NCI-H345 (cell line): Measurements from ENCODE around the gene HTR3B.
A peak's percentile ranks its signal among the peaks of the same experiment; 100 is the strongest.
"Not testable (repeated sequence)": the region's sequence is repeated elsewhere in the genome, so short reads cannot be mapped to it uniquely, and the experiment has no call there.

Experiments
- DNase-seq: peaks from one replicate; lab custom pipeline; 2025; lab: John Stamatoyannopoulos, UW

HTR3B gene

GRCh38 chr11:113885897-113886296 lies 18.7 kb upstream of the HTR3B start:
- DNase-seq = peak; percentile 16

DNA sequence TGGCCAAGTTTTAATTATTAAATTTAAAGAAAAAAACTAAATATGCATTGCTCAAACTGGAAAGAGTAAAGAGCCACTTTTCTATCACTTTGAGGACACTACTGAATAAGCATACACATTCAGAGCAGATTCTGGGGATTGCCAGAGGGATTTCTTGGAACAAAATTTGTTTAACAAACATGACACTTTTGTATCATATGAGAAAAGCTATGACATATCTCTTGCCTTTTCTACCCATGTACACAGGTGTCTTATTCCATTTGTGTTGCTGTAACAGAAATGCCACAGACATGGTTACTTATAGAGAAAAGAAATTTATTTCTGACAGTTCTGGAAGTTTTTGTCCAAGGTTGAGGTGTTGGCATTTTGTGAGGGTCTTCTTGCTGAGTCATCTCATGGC lies 15.7 kb upstream of the HTR3B start:
- DNase-seq = no peak

DNA sequence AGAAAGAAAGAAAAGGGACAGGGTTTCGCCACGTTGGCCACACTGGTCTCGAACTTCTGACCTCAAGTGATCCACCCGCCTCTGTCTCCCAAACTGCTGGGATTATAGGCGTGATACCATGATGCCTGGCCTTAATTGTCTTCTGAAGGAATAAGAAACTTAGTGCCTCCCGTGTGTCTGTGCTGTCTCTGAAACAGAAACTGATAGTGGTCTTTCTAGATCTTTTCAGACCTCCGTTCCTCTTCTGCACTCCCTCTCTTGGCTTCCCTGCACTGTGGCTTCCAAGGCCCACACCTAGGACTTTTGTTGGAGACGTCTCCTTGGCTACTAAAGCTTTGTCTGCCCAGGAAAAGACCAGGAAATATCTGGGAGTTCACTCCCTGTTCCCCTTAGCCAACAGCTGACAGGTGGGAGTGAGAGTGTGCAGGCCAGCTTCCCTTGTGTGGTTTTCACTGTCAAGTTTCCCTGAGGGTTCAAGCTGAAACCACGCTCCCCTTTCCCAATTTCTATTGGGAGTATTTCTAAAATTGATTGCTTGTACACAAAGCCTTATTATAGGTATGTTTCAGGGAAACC lies 10.1 kb upstream of the HTR3B start:
- no peak for DNase-seq

GRCh38 chr11:113895367-113896155 lies 9.0 kb upstream of the HTR3B start:
- DNase-seq = peak; percentile 48

DNA sequence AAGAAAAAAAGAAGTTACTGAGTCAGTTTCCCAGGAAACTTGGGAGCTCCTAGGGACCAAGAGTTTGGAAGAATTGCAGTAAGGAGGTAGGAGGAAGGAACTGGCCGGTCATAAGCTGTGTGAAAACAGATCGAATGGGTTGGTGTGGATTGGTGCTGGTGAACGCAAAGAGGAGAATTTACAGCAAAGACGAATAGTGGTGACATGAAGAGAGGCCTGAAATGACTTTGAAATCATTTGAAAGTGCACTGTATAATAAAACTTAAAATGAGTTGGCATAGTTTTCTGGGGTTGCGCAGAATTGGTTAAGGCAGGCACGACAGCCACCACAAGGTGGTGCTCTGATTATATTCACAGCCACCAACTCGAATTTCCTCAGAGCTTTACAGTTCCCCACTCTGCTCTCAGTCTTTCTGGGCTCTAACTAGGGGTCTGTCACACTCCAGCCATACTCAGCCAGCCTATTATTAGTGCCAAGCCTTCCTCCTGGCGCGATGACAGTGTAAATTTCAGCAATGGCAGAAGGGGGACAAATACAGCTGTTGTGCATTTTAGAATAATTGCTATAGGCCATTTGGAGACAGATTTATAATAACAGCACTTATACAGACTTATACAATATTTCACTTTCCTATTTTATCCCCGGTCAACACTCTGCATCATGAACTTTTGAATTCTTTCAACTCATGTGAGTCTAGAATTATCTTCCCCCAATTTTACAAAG lies 8.3 kb upstream of the HTR3B start:
- peak; percentile 35 for DNase-seq

GRCh38 chr11:113901141-113901540 lies 3.5 kb upstream of the HTR3B start:
- no peak for DNase-seq

DNA sequence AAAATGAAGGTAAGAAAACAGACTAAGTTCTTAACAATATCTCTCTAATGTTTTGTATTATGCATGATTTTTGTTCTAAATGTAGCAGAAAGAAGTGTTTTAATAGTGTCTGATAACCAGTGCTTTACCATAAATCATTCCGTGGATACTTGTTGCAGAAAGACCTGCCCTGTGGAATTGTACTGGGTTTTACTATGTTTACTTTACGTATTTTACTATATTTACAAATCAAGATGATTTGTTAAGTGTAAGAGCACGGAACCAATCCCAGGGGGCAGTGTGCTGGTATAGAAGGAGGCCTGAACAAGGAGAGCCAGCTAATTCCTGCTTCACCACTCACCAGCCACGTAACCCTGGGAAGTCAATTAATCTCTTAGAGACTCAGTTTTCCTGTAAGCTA lies 1.4 kb downstream of the HTR3B start:
- peak; percentile 15 for DNase-seq

- DNase-seq = no peak
Observed at GRCh38 chr11:113906516-113906915, 1.9 kb downstream of the HTR3B start.

GRCh38 chr11:113907152-113907551 lies 2.6 kb downstream of the HTR3B start:
- DNase-seq = no peak

- DNase-seq = no peak
Observed at GRCh38 chr11:113907681-113908080, 3.1 kb downstream of the HTR3B start.

- DNase-seq = no peak
Observed at GRCh38 chr11:113908098-113908497, 3.5 kb downstream of the HTR3B start.

DNA sequence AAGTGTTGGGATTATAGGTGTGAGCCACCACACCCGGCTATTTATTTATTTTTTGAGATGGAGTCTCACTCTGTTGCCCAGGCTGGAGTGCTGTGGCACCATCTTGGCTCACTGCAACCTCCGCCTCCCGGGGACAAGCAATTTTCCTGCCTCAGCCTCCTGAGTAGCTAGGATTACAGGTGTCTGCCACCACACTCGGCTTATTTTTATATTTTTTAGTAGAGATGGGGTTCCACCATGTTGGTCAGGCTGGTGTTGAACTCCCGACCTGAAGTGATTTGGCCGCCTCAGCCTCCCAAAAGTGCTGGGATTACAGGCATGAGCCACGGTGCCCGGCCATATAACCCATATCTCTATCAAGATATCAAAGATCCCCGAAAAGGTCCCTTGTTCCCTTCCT lies 6.9 kb downstream of the HTR3B start:
- DNase-seq = not testable (repeated sequence)

DNA sequence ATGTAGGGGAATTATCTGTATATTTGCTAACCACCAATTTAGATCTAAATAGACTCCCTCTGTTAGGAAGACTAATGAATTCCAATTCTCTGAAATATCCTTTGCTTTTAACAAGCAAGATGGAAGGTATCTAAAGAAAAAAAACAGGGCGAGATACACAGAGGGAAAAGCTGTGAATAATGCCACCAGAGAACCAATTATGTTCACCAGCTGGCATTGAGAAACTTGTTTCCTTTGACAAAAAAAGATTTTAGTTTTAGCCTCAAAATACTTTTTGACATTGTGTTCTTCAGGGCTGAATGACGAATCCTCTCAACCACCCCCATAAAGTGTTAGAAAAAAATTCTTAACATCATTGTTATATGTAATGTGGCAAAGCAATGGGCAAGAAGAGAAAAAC lies 19.0 kb downstream of the HTR3B start:
- no peak for DNase-seq

DNA sequence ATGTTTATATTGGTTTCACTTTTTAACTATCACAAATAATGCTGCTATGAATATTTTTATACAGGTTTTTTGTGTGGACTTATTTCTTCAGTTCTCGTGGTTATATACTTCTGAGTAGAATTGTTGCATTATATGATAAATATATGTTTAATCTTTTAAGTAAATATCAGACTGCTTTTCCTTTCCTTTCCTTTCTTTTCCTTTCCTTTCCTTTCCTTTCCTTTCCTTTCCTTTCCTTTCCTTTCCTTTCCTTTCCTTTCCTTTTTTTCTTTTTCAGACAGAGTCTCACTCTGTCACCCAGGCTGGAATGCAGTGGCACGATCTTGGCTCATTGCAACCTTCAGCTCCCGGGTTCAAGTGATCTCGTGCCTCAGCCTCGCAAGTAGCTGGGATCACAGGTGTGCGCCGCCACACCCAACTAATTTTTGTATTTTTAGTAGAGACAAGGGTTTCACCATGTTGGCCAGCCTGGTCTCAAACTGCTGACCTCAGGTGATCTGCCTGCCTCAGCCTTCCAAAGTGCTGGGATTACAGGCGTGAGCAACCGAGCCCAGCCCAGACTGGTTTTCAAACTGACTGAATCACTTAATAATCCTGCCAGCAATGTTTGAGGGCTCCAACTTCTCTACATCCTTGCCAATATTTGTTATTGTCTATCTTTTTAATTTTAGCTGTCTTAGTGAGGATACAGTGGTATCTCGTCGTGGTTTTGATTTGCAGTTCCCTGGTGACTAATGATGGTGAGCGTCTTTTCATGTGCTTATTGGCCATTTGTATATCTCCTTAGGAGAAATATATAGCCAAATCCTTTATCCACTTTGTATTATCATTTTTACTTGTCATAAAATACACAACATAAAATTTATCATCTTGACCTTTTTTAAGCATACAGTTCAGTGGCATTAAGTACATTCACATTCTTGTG lies 21.9 kb downstream of the HTR3B start:
- DNase-seq = no peak

DNA sequence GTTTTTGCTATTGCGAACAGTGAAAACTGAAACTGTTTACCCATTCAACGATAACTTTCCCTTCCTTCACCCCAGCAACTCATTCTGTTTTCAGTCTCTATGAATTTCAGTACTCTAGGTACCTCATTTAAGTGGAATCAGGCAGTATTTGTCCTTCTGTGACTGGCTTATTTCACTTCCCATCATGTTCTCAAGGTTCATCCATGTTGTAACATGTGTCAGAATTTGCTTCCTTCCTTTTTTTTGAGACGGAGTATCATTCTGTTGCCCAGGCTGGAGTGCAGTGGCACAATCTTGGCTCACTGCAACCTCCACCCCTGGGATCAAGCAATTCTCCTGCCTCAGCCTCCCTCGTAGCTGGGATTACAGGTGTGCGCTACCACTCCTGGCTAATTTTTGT lies 23.7 kb downstream of the HTR3B start:
- no peak for DNase-seq

GRCh38 chr11:113932788-113933187 lies 28.2 kb downstream of the HTR3B start:
- no peak for DNase-seq

DNA sequence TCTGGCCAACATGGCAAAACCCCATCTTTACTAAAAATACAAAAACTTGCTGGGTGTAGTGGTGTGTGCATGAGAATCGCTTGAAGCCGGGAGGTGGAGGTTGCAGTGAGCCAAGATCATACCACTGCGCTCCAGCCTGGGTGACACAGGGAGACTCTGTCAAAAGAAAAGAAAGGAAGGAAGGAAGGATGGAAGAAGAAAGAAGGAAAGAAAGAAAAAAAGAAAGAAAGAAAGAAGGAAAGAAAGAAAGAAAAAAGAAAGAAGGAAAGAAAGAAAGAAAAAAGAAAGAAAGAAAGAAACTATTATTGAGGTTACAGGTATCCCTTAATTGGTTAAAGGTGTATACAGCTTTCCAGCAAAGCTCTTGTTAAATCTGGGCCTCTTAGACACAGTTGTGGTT lies 29.6 kb downstream of the HTR3B start:
- not testable (repeated sequence) for DNase-seq

- DNase-seq = peak; percentile 8
Observed at GRCh38 chr11:113934761-113935160, 30.2 kb downstream of the HTR3B start.

- no peak for DNase-seq
Observed at GRCh38 chr11:113935858-113936257, 31.3 kb downstream of the HTR3B start.

GRCh38 chr11:113937918-113938317 lies 33.3 kb downstream of the HTR3B start:
- no peak for DNase-seq

DNA sequence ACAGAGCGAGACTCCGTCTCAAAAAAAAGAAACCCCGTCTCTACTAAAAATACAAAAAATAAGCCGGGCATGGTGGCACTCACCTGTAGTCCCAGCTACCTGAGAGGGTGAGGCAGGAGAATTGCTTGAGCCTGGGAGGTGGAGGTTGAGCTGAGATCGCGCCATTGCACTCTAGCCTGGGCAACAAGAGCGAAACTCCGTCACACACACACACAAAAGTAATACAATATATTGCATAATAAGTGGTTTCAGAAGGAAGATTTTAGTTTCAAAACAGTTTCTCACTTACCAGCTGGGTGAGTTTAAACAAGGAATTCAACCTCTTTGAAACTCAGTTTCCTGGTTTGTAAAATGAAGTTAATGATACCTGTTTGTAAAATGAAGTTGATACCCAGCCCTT lies 37.7 kb downstream of the HTR3B start:
- no peak for DNase-seq

- DNase-seq = not testable (repeated sequence)
Observed at GRCh38 chr11:113946162-113946561, 41.6 kb downstream of the HTR3B start.
